HG03565 (cell line): ENCODE data around the gene CXorf58.
"Not testable (repeated sequence)": the region's sequence is repeated elsewhere in the genome, so short reads cannot be mapped to it uniquely, and the experiment has no call there.

Experiments used
- ATAC-seq: cut with Tn5 transposase; IDR thresholded peaks from one replicate; pipeline ENCODE4 v1.9.1; 2021; ENCODE audit warnings: mild to moderate bottlenecking, moderate library complexity; ENCODE audit not compliant: unreplicated experiment

Gene CXorf58

DNA sequence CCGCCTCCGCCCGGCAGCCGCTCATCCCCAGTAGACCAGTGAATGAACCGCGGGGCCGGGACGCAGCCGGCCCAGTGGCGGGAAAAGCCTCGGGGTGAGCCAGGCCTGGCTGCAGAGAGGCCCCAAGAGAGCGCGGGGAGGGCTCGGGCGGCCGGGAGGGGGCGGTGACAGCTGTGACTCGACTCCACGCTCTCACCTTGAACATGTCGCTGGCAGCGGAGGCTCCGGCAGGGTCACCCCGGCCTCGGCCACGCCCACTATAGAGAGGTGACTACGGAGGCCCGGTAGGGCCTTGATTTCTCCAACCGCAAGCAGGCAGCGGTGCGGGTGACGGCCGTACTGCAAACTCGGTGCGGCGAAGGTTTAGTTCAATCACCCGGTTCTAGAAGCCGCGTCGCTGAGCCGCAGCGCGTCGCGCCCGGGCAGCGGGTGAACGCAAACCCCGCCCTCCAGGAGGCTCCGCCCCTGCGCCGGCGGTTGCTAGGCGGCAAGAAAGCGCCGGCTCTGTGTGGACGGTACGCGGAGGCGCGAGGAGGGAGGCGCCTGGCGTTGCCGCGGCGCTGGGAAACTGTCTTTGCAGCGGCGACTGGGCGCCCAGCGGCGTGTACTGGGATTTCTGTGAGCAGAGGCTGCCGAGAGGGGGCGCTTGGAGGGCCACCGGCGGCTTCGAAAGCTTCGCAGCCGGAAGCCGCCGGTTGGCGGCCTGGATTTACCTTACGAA lies at the start of gene CXorf58, which contains the start of gene APOO:
Gene CXorf58 (plus strand): TSS at position 509 of the 721 bp plus-strand sequence. CDS start 2,297 bp downstream, outside the sequence.
Gene APOO (minus strand): TSS at position 441 of the 721 bp plus-strand sequence. CDS start 236 bp downstream, at position 205.
- peak; percentile 90 for ATAC-seq

DNA sequence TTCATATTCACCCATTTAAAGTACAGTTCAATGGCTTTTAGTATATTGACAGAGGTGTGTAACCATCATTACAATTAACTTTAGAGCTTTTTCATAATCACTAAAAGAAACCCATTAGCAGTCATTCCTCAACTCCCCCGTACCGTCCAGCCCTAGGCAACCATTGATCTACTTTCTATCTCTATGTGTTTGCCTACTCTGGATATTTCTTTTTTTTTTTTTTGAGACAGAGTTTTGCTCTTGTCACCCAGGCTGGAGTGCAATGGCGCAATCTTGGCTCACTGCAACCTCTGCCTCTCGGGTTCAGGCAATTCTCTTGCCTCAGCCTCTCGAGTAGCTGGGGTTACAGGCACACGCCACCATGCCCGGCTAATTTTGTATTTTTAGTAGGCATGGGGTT lies 48.6 kb upstream of the CXorf58 start:
- not testable (repeated sequence) for ATAC-seq

GRCh38 chrX:23861215-23861896 lies 46.5 kb upstream of the CXorf58 start:
- ATAC-seq, result no peak

GRCh38 chrX:23861952-23862351 lies 45.9 kb upstream of the CXorf58 start:
- ATAC-seq, result not testable (repeated sequence)

DNA sequence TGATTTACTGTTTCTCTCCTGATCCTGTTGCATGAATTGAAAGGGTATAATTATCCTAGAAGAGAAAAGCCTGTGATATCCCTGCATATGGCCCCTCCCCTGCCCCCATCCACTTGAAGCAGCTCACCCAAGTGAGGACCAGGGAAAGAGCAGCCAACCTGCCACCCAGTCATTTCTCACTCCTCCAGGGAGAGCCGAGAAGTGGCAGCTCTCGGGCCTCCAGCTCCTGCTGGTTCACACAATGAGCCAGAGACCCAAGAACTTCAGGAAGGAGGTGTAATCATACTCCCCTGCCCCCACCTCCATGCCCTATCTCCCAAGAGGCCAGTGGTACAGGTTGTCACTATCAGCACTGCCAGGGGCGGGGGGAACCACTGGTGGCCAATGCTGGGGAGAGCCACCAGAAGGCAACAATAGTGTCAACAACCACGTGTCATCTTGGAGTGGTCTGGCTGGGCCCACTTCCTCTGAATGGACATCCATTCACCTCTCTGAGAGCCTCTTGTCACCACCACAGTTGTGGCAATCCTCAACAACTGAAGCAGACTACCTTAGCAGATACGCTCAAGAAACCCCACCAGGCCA lies 43.0 kb upstream of the CXorf58 start:
- ATAC-seq, result no peak

DNA sequence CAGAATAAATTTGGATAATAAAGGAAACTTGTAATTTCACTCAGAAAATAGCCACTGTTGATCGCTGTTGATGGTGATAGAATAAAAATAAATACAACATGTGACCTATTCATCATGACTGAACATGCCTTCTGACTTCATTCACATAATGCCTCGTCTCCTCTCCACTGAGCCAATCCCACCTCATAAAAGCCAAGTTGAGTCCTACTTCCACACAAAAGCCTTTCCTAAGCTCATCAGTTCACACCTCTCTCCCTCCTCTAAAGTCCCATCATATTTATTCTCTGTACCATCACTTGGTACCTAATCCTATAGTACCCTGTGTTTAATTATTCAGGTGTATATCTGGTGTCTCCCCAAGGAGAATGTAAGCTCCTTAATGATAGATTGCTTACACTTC lies 37.8 kb upstream of the CXorf58 start:
- no peak for ATAC-seq

- no peak for ATAC-seq
Measured at GRCh38 chrX:23871905-23872546, 35.8 kb upstream of the CXorf58 start.

GRCh38 chrX:23879380-23880090 lies 28.3 kb upstream of the CXorf58 start:
- ATAC-seq, result no peak

GRCh38 chrX:23883737-23884354 lies 24.0 kb upstream of the CXorf58 start:
- ATAC-seq, result no peak

- no peak for ATAC-seq
Measured at GRCh38 chrX:23884427-23885024, 23.3 kb upstream of the CXorf58 start.

GRCh38 chrX:23885803-23886202 lies 22.0 kb upstream of the CXorf58 start:
- ATAC-seq, result no peak

- ATAC-seq, result no peak
Measured at GRCh38 chrX:23887451-23887850, 20.4 kb upstream of the CXorf58 start.

DNA sequence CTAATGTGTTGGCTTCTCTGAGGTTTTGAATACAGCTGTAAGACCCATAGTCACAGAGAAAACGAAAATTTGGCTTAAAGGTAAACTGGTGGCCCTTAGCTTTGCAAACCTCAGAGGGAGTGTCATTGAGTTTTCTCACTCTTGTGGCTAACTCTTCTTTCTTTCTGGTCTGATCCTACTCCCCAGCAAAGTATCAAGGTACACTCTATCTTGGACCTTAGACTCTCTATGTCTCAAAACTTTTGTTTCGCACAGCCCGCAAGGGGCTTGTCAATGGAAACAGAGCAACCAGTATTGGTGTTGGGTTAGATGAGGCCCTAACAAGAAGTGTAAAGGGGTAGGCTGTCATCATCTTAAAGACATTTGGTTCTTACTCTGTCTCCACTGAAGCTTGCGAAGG lies 19.9 kb upstream of the CXorf58 start:
- no peak for ATAC-seq

DNA sequence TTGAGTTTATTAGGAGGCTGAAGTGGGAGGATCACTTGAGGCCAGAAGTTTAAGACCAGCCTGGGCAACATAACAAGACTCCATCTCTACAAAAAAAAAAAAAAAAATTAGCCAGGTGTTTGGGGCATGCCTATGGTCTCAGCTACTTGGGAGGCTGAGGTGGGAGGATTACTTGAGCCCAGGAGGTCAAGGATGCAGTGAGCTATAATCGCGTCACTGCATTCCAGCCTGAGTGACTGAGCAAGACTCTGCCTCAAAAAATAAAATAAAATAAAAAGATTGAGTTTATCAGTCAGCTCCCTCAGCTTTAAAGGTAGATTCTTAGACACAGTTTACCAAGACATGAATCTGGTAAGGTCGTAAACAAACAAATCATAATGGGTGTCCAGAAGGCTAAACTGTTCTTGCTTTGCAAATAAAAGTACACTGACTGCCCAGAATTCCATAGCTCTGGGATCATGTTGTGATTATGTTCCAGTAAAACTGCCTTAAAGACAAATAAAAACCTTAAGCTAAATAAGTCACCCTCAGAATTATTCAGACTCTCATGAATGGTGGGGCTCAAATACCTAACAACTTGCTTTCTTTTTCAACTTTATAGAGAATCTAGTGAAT lies 18.8 kb upstream of the CXorf58 start:
- ATAC-seq, result no peak

- no peak for ATAC-seq
Measured at GRCh38 chrX:23890933-23891332, 16.9 kb upstream of the CXorf58 start.

DNA sequence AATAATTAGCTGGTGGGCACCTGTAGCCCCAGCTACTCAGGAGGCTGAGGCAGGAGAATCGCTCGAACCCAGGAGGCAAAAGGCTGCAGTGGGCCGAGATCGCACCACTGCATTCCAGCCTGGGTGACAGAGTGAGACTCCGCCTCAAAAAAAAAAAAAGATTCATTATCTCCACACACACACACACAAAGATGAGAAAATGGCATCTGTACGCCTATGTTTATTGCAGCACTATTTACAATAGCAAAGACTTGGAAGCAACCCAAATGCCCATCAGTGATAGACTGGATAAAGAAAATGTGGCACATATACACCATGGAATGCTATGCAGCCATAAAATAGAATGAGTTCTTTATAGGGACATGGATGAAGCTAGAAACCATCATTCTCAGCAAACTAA lies 12.8 kb upstream of the CXorf58 start:
- ATAC-seq, result not testable (repeated sequence)

DNA sequence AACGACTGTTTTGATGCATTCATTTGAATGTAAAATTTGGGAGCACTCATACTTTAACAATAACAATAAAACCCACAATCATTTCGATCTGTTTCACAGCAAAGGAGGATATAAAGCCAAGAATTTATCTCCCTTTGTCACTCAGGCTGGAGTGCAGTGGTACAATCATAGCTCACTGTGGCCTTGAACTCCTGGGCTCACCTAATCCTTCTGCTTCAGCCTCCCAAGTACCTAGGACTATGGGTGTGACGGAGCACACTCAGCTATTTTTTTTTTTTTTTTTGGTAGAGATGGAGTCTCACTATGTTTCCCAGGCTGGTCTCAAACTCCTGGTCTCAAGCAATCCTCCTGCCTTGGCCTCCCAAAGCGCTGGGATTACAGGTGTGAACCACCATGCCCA lies 11.3 kb upstream of the CXorf58 start:
- ATAC-seq, result not testable (repeated sequence)

GRCh38 chrX:23896981-23897380 lies 10.8 kb upstream of the CXorf58 start:
- no peak for ATAC-seq

DNA sequence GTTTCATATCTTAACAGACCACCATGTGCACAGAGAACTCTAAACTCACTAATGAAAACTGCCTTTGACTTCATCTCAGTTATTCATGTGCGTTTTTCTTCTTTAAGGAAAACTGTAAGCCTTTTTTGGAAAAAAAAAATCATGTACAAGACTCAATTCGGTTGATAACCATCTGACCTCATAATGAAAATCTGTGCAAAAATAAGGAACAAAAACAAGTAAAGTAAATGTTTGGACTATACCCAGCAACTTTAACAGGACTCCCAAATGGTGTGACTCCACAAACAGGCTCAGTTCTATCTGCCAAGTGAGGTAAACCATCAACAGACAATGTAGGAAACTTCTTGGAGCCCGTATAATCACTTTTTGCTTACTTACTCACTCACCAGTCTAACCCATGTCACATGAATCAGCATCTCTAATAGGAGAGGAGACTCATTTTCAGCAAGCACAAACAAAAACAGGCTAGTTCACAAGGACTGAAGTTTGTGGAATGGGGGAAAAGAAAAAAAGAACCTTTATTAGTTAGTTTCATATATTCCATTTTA lies 9.3 kb upstream of the CXorf58 start:
- ATAC-seq, result no peak
